Natural killer cell (primary cell): ENCODE results near the gene DVL3. TPM values are rescaled to one million over a fixed set of nuclear protein-coding genes. Genes with fewer than 3 reads are reported as not detected.

Experiments
- ATAC-seq, 3 donors: fragments of 150-1000 bp in 2 of 3; fragments of 200-7000 bp in 1 of 3; cut with Tn5 transposase; 1 replicate in 1 of 3; 2 replicates in 2 of 3; pipeline ENCODE4 v1.10.0; 2021; ENCODE audit warnings: mild to moderate bottlenecking in 2 of 3, moderate library complexity in 2 of 3
- DNase-seq, 2 donors: peaks; one replicate each; pipeline versions ENCODE4 v3.0.0 to v3.0.0-alpha.2; 2013 to 2021; ENCODE audit warnings: mixed read lengths in 1 of 2
- H3K27ac ChIP-seq: one replicate; pipeline ENCODE4 v1.5.1; 2013; ENCODE audit warnings: mild to moderate bottlenecking, low read length
- H3K27me3 ChIP-seq: one replicate; pipeline ENCODE4 v1.6.1; 2013; ENCODE audit warnings: low read length; ENCODE audit not compliant: control insufficient read depth, insufficient read depth
- H3K36me3 ChIP-seq: one replicate; pipeline ENCODE4 v1.6.1; 2013; ENCODE audit warnings: low read length; ENCODE audit not compliant: control insufficient read depth, insufficient read depth
- H3K4me1 ChIP-seq: one replicate; pipeline ENCODE4 v1.6.1; 2013; ENCODE audit warnings: low read length; ENCODE audit not compliant: control insufficient read depth, insufficient read depth
- H3K4me3 ChIP-seq: one replicate; pipeline ENCODE4 v1.5.1; 2013; ENCODE audit warnings: low read length
- H3K9me3 ChIP-seq: one replicate; pipeline ENCODE4 v1.6.1; 2013; ENCODE audit warnings: low read length; ENCODE audit not compliant: control insufficient read depth, insufficient read depth
- H3K27ac Mint-ChIP-seq, 2 donors: one replicate each; pipeline ENCODE4 v1.8.0; 2022; ENCODE audit warnings: mild to moderate bottlenecking in 2 of 2, mixed read lengths in 2 of 2, moderate library complexity in 1 of 2
- H3K27me3 Mint-ChIP-seq, 2 donors: one replicate each; pipeline ENCODE4 v1.8.0; 2022; ENCODE audit warnings: low read depth in 2 of 2, mixed read lengths in 2 of 2
- H3K36me3 Mint-ChIP-seq: one replicate; pipeline ENCODE4 v1.8.0; 2022; ENCODE audit warnings: mixed read lengths
- H3K4me1 Mint-ChIP-seq, 2 donors: one replicate each; pipeline ENCODE4 v1.8.0; 2022; ENCODE audit warnings: mixed read lengths in 2 of 2
- H3K4me3 Mint-ChIP-seq: one replicate; pipeline ENCODE4 v1.8.0; 2022; ENCODE audit warnings: mild to moderate bottlenecking, moderate library complexity, mixed read lengths
- H3K9me3 Mint-ChIP-seq, 2 donors: one replicate each; pipeline ENCODE4 v1.8.0; 2022; ENCODE audit warnings: mixed read lengths in 2 of 2
- CTCF ChIP-seq: fragments of 200-600 bp; IDR thresholded peaks from one replicate; pipeline ENCODE4 v1.8.0; 2022; ENCODE audit warnings: antibody characterized with exemption
- WGBS: methylation state at CpG from one replicate; pipeline ENCODE4 v1.1.7; 2013; ENCODE audit warnings: missing lambda C conversion rate; ENCODE audit not compliant: insufficient coverage; 5-methylcytosine and 5-hydroxymethylcytosine counted together
- intact Hi-C: fragments of 100-400 bp; cut with micrococcal nuclease; formaldehyde crosslinking; loops from one replicate; pipeline ENCODE4 v1.14.2; 2022
- total RNA-seq, 4 donors: library from RNA; stranded (reverse); fragments of 120-200 nt in 1 of 4; gene quantifications; one replicate each; pipeline versions ENCODE4 v1.2.3 to v1.2.4, GENCODE V29; 2013 to 2022

The DVL3 gene
- total RNA-seq, 3 donors from 2014 or later (not counting 1 experiment from before 2014, with no cell fraction given), result 59.1 to 77.5 (median 59.7) TPM

- Mint-ChIP-seq H3K4me1 (peaks cover 36 to 40% of the 10 kb centered on the region in 2 donors), H3K27me3 (no peaks in the 10 kb centered on the region), H3K9me3 (no peaks in the 10 kb centered on the region), H3K36me3 (peaks cover under 1% of the 10 kb centered on the region), H3K27ac (peak overlapping the region; percentile 86 to 96), H3K4me3 (peak overlapping the region; percentile 97)
- intact Hi-C loops, result loop anchor here (1.0 kb wide), 1 partner anchor 65 kb away; the partner anchor contains the start of gene EEF1AKMT4
- H3K4me3 ChIP-seq, result no peak overlapping the region
- ATAC-seq (no peak), DNase-seq (no peak)
- no peak for TF ChIP-seq CTCF
- 98% methylated on average over 18 of the region's 18 CpGs for WGBS
- no peaks in the 10 kb centered on the region for H3K27me3 ChIP-seq
- H3K36me3 ChIP-seq, result peaks cover 56% of the 10 kb centered on the region
- no peak overlapping the region for H3K27ac ChIP-seq
- H3K9me3 ChIP-seq, result no peaks in the 10 kb centered on the region
- H3K4me1 ChIP-seq, result peaks cover 28% of the 10 kb centered on the region
Measured at GRCh38 chr3:184184546-184185230, 29.5 kb downstream of the DVL3 start.

DNA sequence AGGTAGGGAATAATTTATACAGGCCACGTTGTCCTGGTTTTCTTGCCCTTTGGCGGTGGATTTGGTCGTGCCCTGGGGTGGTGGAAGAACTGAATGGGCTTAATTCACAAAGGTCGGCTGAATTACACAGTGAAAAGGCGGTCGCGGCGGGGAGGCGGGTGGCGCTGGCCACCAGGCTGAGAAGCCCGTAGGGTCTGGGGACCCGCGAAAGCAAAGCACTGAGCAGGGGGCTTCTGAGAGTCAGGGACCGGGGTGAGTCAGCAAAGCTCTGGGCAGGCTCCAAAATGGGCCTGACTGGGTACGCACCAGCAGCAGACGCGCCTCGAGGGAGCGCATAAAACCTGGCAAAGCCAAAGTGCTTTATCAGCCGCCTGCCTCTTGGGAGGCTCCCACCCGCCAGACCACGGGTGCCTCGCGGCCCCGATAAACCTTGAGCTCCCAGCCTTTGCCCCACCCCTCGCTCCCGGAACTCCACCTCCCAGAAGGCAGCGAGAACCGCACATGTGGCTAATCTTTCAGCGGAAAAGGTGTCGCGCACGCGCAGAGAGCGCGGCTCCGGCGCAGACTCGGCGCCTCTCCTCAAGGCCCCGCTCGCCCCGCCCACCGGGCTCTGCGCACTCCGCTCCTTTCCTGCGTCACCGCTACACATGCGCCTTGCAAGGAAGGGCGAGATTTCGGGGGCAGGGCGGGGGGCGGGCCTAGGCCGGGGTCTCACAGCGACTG lies 30.4 kb downstream of the DVL3 start:
- intact Hi-C loops, result loop anchor here (1.0 to 2.0 kb wide), 3 partner anchors 11 to 113 kb away; partner anchors contain the start of genes AP2M1, EEF1AKMT4 and PSMD2
- ATAC-seq (peak; percentile 94 to 97 (median 94)), DNase-seq (peak; percentile 99 to 100)
- Mint-ChIP-seq H3K4me1 (peaks cover 36 to 40% of the 10 kb centered on the region in 2 donors), H3K27me3 (no peaks in the 10 kb centered on the region), H3K27ac (peak overlapping the region; percentile 86 to 96), H3K4me3 (peak overlapping the region; percentile 97), H3K9me3 (no peaks in the 10 kb centered on the region), H3K36me3 (peaks cover 9% of the 10 kb centered on the region)
- Histone ChIP-seq H3K9me3 (no peaks in the 10 kb centered on the region), H3K36me3 (peaks cover 55% of the 10 kb centered on the region), H3K4me3 (peak overlapping the region; percentile 81), H3K4me1 (peaks cover 28% of the 10 kb centered on the region), H3K27me3 (no peaks in the 10 kb centered on the region), H3K27ac (peak overlapping the region; percentile 74)
- 4% methylated on average over 55 of the region's 55 CpGs for whole genome bisulfite sequencing
- TF ChIP-seq CTCF, result no peak

DNA sequence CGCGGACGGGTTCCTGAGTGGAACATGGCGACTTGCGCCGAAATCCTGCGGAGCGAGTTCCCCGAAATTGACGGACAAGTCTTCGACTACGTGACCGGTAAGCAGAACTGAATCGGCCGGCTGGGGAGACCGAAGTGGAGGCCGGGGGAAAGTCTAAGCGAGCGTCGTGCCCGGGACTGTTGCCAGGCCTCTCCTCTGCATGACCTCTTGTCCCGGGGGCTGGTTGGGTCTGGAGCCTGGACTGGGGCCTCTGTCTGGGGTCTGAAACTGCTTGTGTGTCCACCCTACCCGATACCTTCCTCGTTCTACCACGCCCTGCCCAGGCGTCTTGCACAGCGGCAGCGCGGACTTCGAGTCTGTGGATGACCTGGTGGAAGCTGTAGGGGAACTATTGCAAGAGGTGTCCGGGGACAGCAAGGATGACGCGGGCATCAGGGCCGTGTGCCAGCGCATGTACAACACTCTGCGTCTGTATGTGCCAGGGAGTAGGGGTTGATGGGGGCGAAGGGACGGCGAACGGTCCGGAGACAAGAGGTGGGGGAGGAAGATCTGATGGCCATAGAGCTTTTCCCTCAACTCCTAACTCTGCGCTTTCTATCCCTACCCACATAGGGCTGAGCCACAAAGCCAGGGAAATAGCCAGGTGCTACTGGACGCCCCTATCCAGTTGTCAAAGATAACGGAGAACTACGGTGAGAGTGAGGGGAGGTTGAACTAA lies 31.2 kb downstream of the DVL3 start, which contains the start of gene ABCF3:
TSS of gene ABCF3 (plus strand) at position 16 of the 718 bp plus-strand sequence. CDS start at position 25, 9 bp downstream.
- peaks cover 36 to 40% of the 10 kb centered on the region in 2 donors for H3K4me1 Mint-ChIP-seq
- Histone ChIP-seq H3K4me3 (peak within 1 kb of the TSS; percentile 81), H3K9me3 (no peaks in the 10 kb centered on the region), H3K4me1 (peaks cover 28% of the 10 kb centered on the region), H3K36me3 (peaks cover 55% of the 10 kb centered on the region), H3K27ac (peak within 1 kb of the TSS; percentile 74), H3K27me3 (no peaks in the 10 kb centered on the region)
- WGBS, result 1% methylated on average over 44 of the region's 45 CpGs
- no peaks in the 10 kb centered on the region for H3K27me3 Mint-ChIP-seq
- peaks cover 9% of the 10 kb centered on the region for H3K36me3 Mint-ChIP-seq
- H3K27ac Mint-ChIP-seq, result peak within 1 kb of the TSS; percentile 86 to 96
- TF ChIP-seq CTCF, result no peak
- H3K9me3 Mint-ChIP-seq, result no peaks in the 10 kb centered on the region
- H3K4me3 Mint-ChIP-seq, result peak within 1 kb of the TSS; percentile 97
- DNase-seq (no peak), ATAC-seq (peak; percentile 22 to 43 (median 24))
- intact Hi-C loops, result loop anchor here (1.0 to 2.0 kb wide), 2 partner anchors 12 to 112 kb away; partner anchors contain the start of genes AP2M1 and PSMD2
